ENCODE data around the gene NEDD4L.

NEDD4L gene

DNA sequence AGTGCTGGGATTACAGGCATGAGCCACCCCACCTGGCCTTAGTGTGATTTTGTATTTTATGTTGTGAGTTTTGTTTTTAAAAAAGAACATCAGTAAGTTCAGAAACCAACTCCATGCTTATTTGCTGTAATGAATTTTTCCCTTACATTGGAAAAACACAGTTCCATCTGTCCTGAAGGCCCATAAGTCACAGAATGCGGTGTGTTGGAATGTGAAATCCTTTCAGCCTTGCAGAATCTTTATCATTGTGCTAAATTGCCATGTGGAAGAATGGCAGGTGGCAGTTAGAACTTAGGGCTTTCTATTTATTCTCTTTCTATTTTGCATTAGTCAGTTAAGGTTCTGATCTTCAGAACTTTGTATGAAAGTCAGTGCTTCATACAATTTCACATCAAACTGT is 52.6 kb downstream of the NEDD4L start:
- no peak for DNase-seq

DNA sequence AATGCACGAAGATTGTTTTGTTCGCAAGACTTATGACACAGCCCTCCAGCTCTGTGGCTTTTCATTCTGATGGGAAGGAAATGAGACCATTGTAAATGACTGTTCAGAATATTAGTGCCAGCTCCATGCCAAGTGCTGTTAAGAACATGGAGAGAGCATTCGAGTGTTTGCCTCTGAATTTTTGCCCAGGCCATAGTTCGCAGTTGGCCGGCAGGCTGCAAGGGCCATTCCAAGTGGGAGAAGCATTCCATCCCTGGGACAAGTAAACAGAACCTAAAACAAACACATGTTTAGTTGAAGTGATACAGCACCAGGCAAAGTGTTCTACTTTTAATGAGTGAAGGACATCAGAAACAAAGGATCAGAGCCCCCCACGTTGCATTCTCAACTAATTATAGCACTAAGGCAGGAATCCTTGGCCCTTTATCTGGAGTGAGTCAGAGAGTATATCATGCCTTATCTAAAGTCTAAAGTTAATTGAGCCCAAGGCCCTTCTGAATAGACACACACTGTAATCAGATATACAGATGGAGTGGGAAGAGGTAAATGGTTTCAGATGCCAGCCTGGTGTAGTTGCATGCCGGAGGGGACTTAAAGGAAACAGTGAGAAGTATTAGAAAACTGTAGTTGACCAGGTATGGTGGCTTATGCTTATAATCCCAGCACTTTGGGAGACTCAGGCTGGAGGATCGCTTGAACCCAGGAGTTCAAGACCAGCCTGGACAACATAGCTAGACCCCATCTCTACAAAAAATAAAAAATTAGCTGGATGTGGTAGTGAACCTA is 53.3 kb downstream of the NEDD4L start:
- no peak for DNase-seq

DNA sequence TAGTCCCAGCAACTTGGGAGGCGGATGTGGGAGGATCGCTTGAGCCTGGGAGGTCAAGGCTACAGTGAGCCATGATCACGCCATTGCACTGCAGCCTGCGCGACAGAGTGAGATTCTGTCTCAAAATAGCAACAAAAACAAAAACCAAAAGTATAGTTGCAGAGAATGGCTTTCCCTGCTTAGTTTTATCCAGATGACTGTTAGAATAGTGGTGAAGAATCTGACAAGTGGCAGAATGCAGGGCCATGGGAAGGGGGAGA is 53.8 kb downstream of the NEDD4L start:
- no peak for DNase-seq

DNA sequence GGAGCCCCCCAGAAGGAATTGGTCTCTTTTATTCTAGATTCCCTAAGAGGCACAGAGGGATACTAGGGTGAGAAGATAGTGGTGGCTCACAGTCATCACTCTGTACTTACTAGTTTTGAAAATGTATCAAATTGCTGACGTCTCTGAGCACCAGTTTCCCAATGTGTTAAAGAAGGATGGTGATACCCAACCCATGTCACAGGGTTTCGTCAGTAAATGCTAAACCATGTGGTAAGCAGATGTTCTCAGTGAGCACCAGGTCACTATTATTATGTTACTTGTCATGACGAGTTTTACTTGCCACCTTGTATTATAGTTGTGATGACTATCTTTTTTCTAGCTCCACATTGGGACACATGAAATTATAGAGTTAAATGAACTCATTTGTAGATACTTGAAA is 54.7 kb downstream of the NEDD4L start:
- DNase-seq: no peak

DNA sequence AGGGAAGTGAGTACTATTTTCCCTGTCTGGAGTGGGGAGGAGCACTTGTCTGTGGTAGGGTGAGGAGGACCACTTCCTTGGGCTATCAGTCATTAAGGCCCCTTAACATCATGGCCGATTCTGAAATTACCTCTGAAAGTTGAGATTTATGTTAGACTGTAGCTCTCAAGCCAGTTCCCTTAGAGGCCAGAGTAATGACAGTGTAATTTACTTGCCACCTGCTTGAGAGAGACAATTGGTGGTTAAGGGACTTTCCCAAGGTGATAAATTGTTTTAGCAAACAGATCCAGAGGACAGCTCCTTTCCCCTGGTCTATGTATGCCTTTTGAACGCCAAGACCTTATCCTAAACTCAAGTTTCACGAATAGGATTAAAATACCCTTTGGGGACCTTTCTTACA is 56.1 kb downstream of the NEDD4L start:
- DNase-seq: no peak

DNA sequence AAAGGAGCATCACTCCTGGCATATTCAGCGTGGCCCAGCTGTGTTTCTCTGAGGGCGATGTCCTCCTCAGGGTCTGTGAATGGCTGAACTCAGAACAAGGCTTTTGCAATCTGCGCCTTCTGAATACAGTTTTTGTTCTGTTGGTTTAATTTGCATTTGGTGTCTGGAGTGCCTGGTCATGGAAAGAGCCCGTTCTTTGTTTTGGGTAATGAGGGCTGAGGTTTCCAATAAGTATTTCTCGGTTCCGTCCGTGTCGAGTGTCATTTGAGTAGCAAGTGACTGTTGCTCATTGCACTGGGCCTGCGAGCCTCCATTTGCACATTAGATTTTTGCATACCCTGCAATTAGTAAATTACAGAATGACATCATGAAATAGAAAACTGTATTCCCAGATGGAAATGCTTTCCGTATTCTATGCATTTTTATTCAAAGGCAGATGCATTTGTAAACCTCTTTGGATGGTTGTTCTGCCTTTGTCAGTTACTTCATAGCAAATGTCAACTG is 57.3 kb downstream of the NEDD4L start:
- DNase-seq: no peak

DNA sequence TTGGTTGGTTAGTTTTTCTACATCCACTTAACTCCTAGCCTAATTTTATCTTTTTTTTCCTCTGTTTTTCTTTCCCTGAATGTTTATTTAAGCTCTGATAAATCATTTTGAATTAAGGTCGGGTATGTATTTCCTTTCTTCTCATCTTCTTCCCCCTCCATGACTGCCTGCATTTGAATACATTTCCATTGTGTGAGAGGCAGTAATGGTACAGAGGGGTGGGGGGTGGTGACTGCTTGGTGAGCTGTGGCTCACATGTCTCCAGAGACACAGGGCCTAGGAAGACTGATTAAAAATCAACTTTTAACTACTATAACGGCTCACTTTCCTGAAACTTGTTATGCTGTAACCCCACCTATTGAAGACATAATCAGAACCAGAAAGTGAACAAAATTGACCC is 58.0 kb downstream of the NEDD4L start:
- DNase-seq: no peak

DNA sequence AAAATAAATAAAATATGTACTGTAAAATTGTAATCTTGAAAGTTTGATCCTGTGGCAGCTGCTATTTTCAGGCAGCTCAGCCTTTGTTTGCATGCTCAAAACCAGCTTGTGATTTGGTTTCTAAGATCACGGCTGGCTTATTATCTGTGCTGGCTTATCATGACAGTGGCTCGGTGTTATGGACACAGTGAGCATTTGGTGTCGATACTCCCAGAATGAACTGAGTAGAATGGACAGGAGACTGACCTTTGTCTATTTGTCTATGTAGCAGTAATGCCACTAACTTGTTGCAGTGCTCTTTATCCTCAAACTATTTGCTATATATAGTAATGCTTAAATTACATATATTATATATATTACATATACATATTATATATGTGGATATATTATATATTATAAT is 58.8 kb downstream of the NEDD4L start:
- DNase-seq: no peak

DNA sequence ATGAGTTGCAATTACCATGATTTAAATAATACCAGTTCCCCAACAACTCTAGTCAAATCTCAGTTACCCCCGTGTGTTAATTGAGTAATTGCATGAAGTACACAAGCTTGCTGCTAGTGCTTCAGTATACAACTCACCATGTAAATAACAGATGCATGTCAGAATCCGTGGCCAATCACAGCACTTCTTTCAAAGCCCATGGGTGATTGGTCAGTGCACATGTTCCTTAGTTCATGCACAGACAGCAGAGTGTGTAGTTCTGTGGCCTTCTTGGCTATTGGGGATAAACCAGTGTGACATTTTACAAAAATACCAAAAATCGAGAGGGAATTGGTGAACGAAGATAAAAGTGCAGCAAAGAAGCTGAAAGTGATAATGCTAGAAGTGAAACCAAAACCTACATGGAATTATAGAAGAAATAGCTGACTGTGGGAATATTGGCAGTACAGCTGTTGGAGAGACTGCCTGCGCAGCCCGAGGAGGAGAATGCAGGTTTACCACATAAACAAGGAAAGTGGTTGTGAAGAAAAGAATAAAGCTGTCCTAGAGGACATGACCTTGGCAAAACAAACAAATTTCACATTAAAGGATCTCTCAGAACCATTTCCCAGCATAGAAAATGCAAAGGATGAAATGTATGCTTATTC is 59.4 kb downstream of the NEDD4L start:
- DNase-seq: no peak

DNA sequence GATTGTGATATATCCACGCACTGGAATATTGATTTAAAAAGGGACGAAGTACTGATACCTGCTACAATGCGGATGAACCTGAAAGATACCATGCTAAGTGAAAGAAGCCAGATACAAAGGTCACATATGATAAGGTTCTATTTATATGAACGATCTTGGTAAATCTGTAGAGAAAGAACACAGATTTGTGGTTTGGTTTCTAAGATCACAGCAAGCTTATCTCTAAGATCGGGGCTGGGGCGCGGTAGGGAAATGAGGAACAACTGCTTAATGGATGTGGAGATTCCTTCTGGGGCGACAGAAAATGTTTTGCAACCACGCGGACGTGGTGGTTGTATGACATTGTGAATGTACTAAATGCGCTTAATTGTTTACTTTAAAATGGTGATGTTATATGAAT is 60.1 kb downstream of the NEDD4L start:
- no peak for DNase-seq

DNA sequence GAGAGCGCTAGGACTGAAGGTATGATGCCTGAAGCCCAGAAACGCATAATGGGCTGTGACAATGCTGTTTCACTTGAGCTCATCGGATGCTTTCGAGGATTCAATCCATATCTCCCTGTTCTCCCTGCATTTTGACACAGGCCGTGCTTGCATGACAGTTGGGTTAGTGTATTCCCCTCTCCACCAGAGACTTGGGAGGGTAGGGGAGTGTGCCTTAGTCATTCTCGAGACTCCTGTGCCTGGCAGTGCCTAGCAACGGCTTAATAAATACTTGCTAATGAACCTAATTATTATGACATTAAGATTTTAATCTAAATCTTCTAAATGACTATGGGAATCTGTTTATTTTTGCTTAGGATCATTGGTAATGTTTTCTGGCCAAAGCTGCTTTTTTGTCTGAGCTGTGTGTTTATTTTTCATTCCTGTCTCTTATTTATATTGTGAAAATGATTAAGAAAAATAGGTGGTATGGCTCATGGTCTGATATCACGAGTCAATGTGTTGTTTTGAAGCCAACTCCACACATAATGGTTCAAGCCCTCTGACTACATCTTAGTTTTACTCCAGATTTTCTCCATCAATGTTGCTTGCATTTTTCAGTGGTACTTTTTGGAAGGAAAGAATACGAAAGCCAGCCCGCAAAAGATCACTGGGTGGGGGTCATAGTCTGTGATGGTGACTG is 61.3 kb downstream of the NEDD4L start:
- DNase-seq: no peak

DNA sequence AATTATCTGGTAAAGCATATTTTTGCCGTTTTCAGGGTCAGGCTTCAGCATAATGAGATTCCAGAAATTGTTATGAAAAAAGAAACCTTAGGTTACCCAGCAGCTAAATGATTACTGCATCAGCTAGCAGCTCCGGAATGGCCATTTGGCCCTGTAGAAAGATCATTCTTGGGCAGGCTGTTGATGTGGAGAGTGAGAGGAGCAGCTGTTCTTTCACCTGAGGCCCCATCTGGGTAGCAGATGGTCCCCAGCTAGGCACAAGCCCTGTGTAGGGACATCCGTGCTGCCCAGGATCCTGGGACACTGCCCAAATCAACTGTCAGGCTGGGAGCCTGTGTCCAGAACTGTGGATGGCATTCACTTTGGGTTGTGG is 61.8 kb downstream of the NEDD4L start:
- DNase-seq: no peak

DNA sequence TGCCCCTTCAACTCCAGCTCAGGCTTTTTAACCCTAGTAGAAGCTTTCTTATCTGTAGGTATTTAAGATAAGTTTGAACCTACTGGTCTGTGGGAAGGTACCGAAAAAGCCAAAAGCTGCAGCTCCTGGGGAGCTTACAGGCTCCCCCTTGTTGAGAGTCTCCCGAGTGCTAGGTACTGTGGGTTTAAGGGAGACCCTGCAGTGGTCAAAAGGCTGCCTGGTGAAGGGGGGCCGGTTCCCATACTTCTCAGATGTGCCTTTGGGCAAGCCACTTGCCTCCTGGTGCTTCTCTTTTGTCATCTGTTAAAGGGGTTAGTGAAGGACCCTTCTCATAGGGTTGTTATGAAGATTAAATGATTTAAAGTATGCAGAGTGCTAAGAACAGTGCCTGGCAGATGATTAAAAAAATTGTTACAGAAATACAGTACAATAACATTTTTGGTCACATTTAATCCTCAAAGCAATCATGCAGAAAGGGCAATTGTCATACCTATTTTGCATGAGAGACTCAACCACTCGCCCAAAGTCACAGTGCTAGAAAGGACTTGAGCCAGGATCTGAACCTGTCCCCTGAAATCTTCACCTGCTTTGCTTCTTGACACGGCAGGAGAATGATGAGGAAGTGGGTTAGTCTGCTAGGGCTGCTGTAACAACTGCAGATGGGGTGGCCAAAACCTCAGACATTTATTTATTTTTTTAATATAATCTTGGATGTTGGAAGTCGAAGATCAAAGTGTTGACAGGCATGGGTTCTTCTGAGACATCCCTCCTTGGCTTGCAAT is 62.5 kb downstream of the NEDD4L start:
- DNase-seq: no peak

DNA sequence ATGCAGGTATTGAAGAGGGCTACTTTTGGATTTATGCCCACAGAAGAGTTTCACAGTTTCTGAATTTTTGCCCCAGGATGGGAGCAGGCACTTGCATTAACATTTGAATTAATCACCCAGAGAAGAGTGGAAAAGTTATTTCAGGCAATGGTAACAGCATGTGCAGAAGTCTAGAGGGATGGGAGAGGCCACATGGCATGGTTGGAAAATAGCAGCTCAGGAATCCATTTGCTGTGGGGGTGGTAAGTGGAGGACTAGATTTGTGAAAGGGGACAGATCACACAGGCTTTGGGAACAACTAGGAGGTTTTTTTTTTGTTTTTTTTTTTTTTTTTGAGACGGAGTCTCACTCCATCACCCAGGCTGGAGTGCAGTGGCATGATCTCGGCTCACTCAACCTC is 65.2 kb downstream of the NEDD4L start:
- DNase-seq: no peak

DNA sequence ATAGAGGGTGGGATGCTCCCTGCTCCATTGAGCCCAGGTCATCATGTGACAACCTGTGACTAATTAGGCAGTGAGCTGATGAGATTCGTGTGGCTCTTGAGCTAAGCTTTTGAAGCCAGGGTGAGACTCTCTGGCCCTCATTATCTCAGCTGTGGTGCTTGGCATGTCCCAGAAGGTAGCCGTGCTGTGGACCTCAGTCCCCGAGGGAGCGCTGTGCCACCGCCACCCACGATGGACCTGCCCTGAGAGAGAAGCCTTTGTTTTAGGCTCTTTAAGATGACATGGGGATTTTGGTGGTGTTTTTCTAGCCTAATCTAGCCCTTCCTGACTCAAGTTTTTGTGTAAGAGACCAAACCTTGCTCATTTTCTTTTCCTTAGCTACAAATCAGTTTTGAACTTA is 66.4 kb downstream of the NEDD4L start:
- DNase-seq: no peak

DNA sequence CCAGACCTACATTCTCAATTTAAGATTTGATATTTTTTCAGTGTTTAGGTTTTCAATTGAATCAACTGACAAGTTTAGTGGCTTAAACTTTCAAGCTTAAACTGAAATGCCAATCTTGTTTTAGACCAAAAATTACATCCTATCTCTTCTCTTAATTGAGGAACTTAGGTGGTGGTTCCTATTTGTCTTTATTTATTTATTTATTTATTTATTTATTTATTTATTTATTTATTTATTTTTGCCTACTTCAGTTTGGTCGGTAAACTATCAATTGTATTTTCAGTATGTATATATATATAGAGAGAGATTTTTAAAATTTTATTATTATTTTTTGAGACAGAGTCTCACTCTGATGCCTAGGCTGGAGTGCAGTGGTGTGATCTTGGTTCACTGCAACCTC is 68.1 kb downstream of the NEDD4L start:
- no peak for DNase-seq

DNA sequence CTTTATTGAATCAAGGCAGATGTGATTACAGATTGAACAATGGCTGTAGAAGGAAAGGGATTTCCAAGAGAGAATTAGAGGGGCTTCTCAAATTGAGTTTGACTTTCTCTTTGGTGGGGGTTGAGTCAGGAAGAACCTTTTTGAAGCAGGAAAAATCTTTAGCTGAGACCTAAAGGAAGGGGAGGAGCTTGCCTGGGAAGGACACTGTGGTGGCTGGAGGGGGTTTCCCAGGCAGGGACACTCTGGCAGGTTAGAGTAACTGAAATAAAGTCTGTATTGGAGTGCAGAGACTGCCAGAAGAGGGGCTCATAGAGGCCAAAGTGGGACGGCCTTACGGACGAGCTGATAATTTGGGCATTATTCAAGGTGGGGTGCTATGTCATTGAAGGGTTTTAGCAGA is 69.3 kb downstream of the NEDD4L start:
- no peak for DNase-seq

DNA sequence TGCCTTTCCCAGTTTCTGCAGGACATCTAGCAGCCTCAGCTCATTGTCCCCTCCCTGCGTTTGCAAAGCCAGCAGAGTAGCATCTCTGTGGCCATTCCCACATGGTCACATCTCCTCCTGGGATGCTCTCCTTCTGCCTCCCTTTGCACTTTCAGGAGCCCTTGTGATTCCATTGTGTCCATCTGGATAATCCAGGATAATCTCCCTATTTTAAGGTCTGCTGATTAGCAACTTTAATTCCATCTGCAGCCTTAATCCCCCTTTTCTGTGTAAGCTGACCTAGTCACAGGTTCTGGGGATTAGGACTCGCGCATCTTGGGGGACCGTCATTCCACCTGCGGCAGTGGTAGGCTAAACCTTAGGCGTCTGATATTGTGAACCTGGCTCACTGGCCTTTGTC is 70.7 kb downstream of the NEDD4L start:
- no peak for DNase-seq

DNA sequence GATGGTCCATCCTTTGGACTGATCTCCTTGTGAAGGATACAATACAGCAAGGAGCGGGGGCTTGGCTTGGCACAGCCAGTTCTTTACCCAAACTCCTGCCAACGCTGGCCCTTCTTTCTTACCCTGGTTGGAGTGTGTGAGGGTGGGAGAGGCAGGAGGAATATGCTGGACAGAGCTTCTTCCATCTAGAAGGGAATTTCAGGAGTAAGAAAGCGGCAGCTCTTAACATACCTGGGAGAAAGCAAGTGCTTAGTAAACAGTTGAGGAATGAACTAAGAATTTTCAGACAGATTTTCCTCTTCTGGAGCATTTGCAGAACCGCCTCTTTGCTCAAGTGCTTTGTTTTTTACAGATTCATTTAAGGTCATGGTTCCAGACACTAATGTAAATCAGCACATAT is 72.8 kb downstream of the NEDD4L start:
- no peak for DNase-seq

DNA sequence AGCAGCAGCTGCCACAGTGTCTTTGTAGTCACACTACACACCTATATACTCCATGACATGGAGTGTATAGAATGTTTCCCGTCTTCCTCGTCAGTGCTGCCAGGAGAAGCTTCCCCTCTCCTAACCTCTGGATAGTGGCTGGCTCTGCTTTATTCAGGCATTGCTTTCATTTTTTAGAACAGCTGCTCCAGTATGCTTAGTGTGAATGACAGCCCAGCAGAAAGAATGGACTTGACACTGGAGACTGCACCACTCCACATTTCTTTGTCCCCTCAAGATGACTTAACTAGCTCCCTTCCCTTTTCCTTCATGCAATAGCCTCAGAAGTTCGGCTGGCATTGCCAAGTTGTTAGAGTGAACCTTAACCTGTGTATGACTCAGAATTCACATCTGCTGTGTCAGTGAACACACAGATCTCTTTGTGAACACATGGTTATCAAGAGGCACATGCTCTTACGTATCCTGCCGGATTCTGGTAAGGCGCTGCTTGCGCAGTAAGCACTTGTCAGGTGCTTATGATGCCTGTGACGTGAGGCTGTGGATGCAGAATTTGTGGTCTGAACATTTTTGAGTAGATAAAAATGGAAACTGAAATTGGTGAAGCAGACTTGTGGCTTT is 73.9 kb downstream of the NEDD4L start:
- DNase-seq: no peak

DNA sequence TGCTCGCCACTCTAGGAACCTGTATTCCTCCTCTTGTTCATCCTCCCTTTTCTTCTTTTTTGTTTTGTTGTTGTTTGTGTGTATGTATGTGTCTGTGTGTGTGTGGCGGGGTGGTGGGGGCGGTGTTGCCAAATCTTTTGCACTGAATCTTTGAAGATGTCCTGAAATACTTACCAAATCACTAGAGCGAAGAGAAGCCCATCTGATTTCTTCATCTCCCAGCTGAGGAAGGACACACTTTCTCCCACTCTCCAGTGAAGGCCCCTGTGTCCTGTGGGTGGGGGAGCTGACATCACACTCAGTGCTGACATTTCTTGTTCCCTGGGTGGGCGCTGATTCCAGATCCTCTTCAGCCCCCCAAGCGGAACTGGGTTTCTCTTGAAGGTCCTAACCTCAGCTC is 74.5 kb downstream of the NEDD4L start:
- no peak for DNase-seq

DNA sequence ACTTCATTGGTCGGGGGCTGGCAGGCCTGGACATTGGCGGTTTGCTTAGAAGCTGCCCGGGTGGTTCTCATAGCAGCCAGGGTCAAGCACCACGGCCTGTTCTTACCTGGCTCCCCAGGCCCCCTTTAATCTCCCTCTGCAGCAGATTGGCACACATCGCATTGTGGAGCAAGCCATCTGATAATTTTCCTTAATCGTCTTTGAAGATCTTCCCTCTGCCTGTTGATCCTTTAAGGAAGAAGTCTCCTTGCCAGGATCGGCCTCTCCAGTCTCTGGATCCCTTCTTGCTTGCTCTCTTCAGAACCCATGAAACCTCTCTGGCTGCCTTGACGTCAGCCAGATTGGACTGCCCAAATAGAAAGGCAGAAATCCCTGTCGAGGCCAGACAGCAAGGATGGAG is 75.8 kb downstream of the NEDD4L start:
- no peak for DNase-seq

DNA sequence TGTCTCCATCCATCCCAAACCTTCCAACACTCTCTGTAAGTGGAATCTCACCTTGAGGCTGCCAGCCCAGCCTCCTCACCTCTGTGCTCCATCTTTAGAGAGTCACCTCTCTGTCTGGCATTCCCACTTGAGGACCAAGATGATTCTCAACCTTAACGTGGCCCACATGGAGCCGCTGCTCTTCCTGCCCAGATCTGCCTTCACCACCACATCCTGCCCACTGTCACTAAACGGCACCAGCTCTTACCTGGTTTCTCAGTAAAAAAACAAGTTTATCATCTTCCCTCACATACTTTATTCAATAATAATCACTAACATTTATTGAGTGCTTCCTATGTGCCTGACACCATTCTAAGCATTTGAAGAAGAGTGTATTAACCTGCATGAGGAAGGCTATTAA is 80.4 kb downstream of the NEDD4L start:
- DNase-seq: no peak

Data from activated CD4-positive, alpha-beta T cell treated with anti-CD3 and anti-CD28 coated beads, Interleukin-2, amount 50 U/mL, for 48 hours (primary cell).